HUDEP-2 (cell line): ENCODE data around the gene CCR3.

Experiments used
- DNase-seq, 76 experiments: peaks; one replicate each; lab custom pipeline; 2025; ENCODE audit not compliant: unreplicated experiment in 76 of 76; lab: John Stamatoyannopoulos, UW

The CCR3 gene

GRCh38 chr3:46293991-46294833 lies 52.0 kb downstream of the CCR3 start:
- no peak for DNase-seq

- DNase-seq, result no peak
Observed at GRCh38 chr3:46296826-46297225, 54.6 kb downstream of the CCR3 start.

GRCh38 chr3:46297658-46298423 lies 55.6 kb downstream of the CCR3 start:
- DNase-seq, result no peak

GRCh38 chr3:46298871-46299607 lies 56.8 kb downstream of the CCR3 start:
- DNase-seq, result no peak

GRCh38 chr3:46299608-46300460 lies 57.6 kb downstream of the CCR3 start:
- no peak for DNase-seq

- no peak for DNase-seq
Observed at GRCh38 chr3:46300461-46300789, 58.2 kb downstream of the CCR3 start.

GRCh38 chr3:46301122-46301835 lies 59.0 kb downstream of the CCR3 start:
- DNase-seq, result no peak

GRCh38 chr3:46303240-46303639 lies 61.0 kb downstream of the CCR3 start:
- DNase-seq, result no peak

GRCh38 chr3:46304739-46305138 lies 62.5 kb downstream of the CCR3 start:
- DNase-seq, result no peak

GRCh38 chr3:46312991-46313390 lies 70.7 kb downstream of the CCR3 start:
- no peak for DNase-seq

- DNase-seq, result no peak
Observed at GRCh38 chr3:46314517-46314916, 72.3 kb downstream of the CCR3 start.

GRCh38 chr3:46316206-46316605 lies 73.9 kb downstream of the CCR3 start:
- no peak for DNase-seq
